GM21723 (cell line): ENCODE data around the gene CLEC16A.

Experiments used
- ATAC-seq: cut with Tn5 transposase; IDR thresholded peaks from one replicate; pipeline ENCODE4 v1.9.1; 2021; ENCODE audit warnings: mild to moderate bottlenecking, moderate library complexity; ENCODE audit not compliant: unreplicated experiment

The CLEC16A gene

GRCh38 chr16:11053916-11054460, 109.6 kb downstream of the CLEC16A start:
- no peak for ATAC-seq

GRCh38 chr16:11056090-11056992, 112.0 kb downstream of the CLEC16A start:
- no peak for ATAC-seq

GRCh38 chr16:11056993-11057649, 112.8 kb downstream of the CLEC16A start:
- ATAC-seq: no peak

GRCh38 chr16:11057711-11058345, 113.5 kb downstream of the CLEC16A start:
- ATAC-seq: no peak

- no peak for ATAC-seq
These were observed 114.5 kb downstream of the CLEC16A start for GRCh38 chr16:11058832-11059231.

- ATAC-seq: no peak
These were observed 115.2 kb downstream of the CLEC16A start for GRCh38 chr16:11059588-11059987.

- ATAC-seq: no peak
These were observed 116.0 kb downstream of the CLEC16A start for GRCh38 chr16:11060364-11060763.

- no peak for ATAC-seq
These were observed 116.5 kb downstream of the CLEC16A start for GRCh38 chr16:11060842-11061241.

GRCh38 chr16:11061629-11062270, 117.4 kb downstream of the CLEC16A start:
- no peak for ATAC-seq

- no peak for ATAC-seq
These were observed 119.3 kb downstream of the CLEC16A start for GRCh38 chr16:11063448-11064201.

- no peak for ATAC-seq
These were observed 119.8 kb downstream of the CLEC16A start for GRCh38 chr16:11064202-11064540.

GRCh38 chr16:11064851-11065250, 120.5 kb downstream of the CLEC16A start:
- no peak for ATAC-seq

GRCh38 chr16:11066261-11066870, 122.0 kb downstream of the CLEC16A start:
- no peak for ATAC-seq

GRCh38 chr16:11067266-11067665, 122.9 kb downstream of the CLEC16A start:
- no peak for ATAC-seq

GRCh38 chr16:11067697-11068141, 123.4 kb downstream of the CLEC16A start:
- ATAC-seq: no peak

GRCh38 chr16:11071829-11072228, 127.5 kb downstream of the CLEC16A start:
- no peak for ATAC-seq

GRCh38 chr16:11072420-11073153, 128.2 kb downstream of the CLEC16A start:
- no peak for ATAC-seq

GRCh38 chr16:11073407-11073999, 129.1 kb downstream of the CLEC16A start:
- no peak for ATAC-seq

GRCh38 chr16:11074131-11074530, 129.8 kb downstream of the CLEC16A start:
- no peak for ATAC-seq
